ENCODE measurements around the gene OLIG2.

OLIG2 gene

GRCh38 chr21:33028287-33028670 lies 2.5 kb downstream of the OLIG2 start:
- DNase-seq (ENCODE audit: insufficient read length, low spot score): no peak
- TF ChIP-seq CTCF (IDR thresholded peaks at IDR 0.05; ENCODE audit: insufficient read depth, missing control alignments): no peak
- FAIRE-seq: no peak

GRCh38 chr21:33028773-33029384 lies 3.1 kb downstream of the OLIG2 start:
- no peak for TF ChIP-seq CTCF (IDR thresholded peaks at IDR 0.05; ENCODE audit: insufficient read depth, missing control alignments)
- DNase-seq (ENCODE audit: insufficient read length, low spot score) (no peak), FAIRE-seq (no peak)

DNA sequence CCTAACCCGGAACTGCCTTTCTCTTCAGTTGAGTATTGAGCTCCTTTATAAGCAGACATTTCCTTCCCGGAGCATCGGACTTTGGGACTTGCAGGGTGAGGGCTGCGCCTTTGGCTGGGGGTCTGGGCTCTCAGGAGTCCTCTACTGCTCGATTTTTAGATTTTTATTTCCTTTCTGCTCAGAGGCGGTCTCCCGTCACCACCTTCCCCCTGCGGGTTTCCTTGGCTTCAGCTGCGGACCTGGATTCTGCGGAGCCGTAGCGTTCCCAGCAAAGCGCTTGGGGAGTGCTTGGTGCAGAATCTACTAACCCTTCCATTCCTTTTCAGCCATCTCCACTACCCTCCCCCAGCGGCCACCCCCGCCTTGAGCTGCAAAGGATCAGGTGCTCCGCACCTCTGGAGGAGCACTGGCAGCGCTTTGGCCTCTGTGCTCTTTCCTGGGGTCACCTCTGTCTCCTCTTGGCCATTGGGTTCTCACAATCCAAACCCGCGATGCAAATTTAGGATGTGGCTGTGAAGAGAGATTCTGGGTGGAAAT lies 3.7 kb downstream of the OLIG2 start:
- no peak for DNase-seq (ENCODE audit: insufficient read length, low spot score)
- FAIRE-seq: no peak
- TF ChIP-seq CTCF (IDR thresholded peaks at IDR 0.05; ENCODE audit: insufficient read depth, missing control alignments): no peak

DNA sequence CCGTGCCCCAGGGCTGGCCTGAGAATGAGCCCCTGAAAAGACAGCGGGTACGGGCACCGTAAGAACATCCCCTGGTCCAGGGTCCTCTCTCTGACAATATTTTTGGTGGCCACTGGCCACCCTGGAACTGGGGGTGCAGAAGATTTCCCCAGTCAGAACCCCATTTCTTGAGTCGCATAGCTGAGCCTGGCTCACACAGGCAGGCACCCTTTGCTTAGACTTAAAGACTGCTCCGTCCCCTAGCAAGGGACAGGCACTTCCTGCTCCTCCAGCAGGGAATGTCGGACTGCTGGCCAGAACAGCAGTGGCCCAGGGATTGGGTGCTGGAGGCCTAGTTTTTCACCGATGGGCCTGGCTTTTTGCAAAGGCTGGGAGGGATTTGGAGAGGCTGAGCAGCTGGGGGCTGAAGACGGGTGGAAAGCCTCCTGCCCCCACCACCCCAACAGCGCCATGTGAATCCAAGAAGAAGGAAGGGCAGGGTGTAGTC lies 4.3 kb downstream of the OLIG2 start:
- DNase-seq (ENCODE audit: insufficient read length, low spot score) (no peak), FAIRE-seq (no peak)
- no peak for TF ChIP-seq CTCF (IDR thresholded peaks at IDR 0.05; ENCODE audit: insufficient read depth, missing control alignments)

DNA sequence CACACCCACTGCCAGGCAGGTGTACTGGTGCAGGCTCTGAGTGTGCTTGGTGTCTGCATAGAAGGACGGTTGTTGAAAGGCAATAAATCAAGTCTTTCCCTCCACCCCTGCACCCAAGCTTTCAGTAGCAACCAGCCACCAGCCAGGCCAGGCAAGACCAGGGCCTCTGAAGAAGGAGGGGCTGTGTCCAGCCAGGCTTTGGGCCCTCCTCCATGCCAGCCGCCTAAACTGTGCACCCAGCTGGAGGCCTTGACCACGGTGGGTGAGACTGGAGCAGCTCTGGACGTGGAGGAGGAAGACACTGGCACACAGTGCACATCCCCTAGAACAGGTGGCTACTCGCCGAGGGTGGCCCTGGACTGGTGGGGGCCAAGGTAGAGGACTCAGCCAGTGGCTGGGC lies 4.9 kb downstream of the OLIG2 start:
- no peak for FAIRE-seq
- TF ChIP-seq CTCF (IDR thresholded peaks at IDR 0.05; ENCODE audit: insufficient read depth, missing control alignments): no peak
- no peak for DNase-seq (ENCODE audit: insufficient read length, low spot score)

- DNase-seq (ENCODE audit: insufficient read length, low spot score) (no peak), FAIRE-seq (no peak)
- no peak for TF ChIP-seq CTCF (IDR thresholded peaks at IDR 0.05; ENCODE audit: insufficient read depth, missing control alignments)
Observed at GRCh38 chr21:33031152-33031911, 5.6 kb downstream of the OLIG2 start.
